HCT116 (cell line): ENCODE data around the gene FBXO42. TPM values are rescaled to one million over a fixed set of nuclear protein-coding genes. Genes with fewer than 3 reads are reported as not detected.

ENCODE experiments used
- ATAC-seq: fragments of 200-7000 bp; cut with Tn5 transposase; 2 replicates; pipeline ENCODE4 v1.9.1; 2020; ENCODE audit warnings: mild to moderate bottlenecking, moderate library complexity
- BruUV-seq: library from RNA; stranded (reverse); fragments of 400-500 nt; replicated peaks from 2 replicates; lab custom pipeline; 2021; lab: Mats Ljungman, UMichigan
- CTCF ChIA-PET: fragments of 300-600 bp; sonication (Branson Sonifier 250); formaldehyde crosslinking; loops from one replicate; lab custom pipeline; 2021; ENCODE audit warnings: antibody characterized with exemption; lab: Charles Lee
- POLR2A ChIA-PET: fragments of 300-600, 350-600 bp; sonication (Branson Sonifier 250); formaldehyde crosslinking; loops from one replicate; lab custom pipeline; 2021; ENCODE audit warnings: antibody characterized with exemption; lab: Charles Lee
- RAD21 ChIA-PET, 2 experiments: fragments of 300-600 bp; sonication (Branson Sonifier 250); formaldehyde crosslinking; loops; one replicate each; lab custom pipeline; 2023; ENCODE audit warnings: low total read pairs in 2 of 2; ENCODE audit not compliant: uncharacterized antibody in 2 of 2, unreplicated experiment in 2 of 2, low non-redundant PET in 1 of 2; lab: Charles Lee
- DNase-seq: peaks from one replicate; pipeline ENCODE4 v3.0.0-alpha.2; 2010; ENCODE audit warnings: low read depth, low spot score
- H2AFZ ChIP-seq: fragments of 200-600 bp; shearing (Covaris generic), sonication (generic); 2 replicates; pipeline ENCODE4 v1.6.1; 2017; ENCODE audit warnings: low read depth, mixed run types, mixed read lengths, antibody characterized with exemption, low read length; ENCODE audit not compliant: poor library complexity, severe bottlenecking
- H3K27ac ChIP-seq: 2 replicates; pipeline ENCODE4 v1.5.1; 2012; ENCODE audit warnings: low read depth, low read length
- H3K27me3 ChIP-seq: fragments of 200-600 bp; sonication (generic); 2 replicates; pipeline ENCODE4 v1.6.1; 2016; ENCODE audit warnings: mixed run types, low read length, mixed read lengths; ENCODE audit not compliant: insufficient read depth
- H3K36me3 ChIP-seq, 2 experiments: fragments of 200-500 bp in 1 of 2; fragments of 200-600 bp in 1 of 2; sonication (Bioruptor generic) in 1 of 2; sonication (generic) in 1 of 2; 2 replicates each; pipeline versions ENCODE4 v1.5.1 to v1.6.1; 2014 to 2016; ENCODE audit warnings: low read length in 2 of 2, inconsistent platforms in 1 of 2, mixed read lengths in 1 of 2, mixed run types in 1 of 2; ENCODE audit not compliant: insufficient read depth in 2 of 2, control insufficient read depth in 1 of 2
- H3K4me1 ChIP-seq, 2 experiments: fragments of 200-600 bp in 1 of 2; sonication (generic) in 1 of 2; 2 replicates each; pipeline versions ENCODE4 v1.5.1 to v1.6.1; 2012 to 2017; ENCODE audit warnings: low read length in 2 of 2, inconsistent platforms in 1 of 2, mild to moderate bottlenecking in 1 of 2, mixed read lengths in 1 of 2, mixed run types in 1 of 2, moderate library complexity in 1 of 2; ENCODE audit not compliant: insufficient read depth in 2 of 2, control insufficient read depth in 1 of 2
- H3K4me2 ChIP-seq: fragments of 200-600 bp; sonication (generic); 2 replicates; pipeline ENCODE4 v1.6.1; 2017; ENCODE audit warnings: mixed run types, low read length, mixed read lengths
- H3K4me3 ChIP-seq, 2 experiments: fragments of 200-600 bp in 1 of 2; sonication (generic) in 1 of 2; replicated peaks in 1 of 2; 2 replicates each; pipeline ENCODE4 v1.5.1; 2011 to 2016; ENCODE audit warnings: low read length in 2 of 2, control low read depth in 1 of 2, low read depth in 1 of 2, mild to moderate bottlenecking in 1 of 2, mixed read lengths in 1 of 2, mixed run types in 1 of 2
- H3K79me2 ChIP-seq: fragments of 200-600 bp; sonication (generic); 2 replicates; pipeline ENCODE4 v1.6.1; 2017; ENCODE audit warnings: mild to moderate bottlenecking, mixed run types, low read length, moderate library complexity, mixed read lengths; ENCODE audit not compliant: insufficient read depth
- H3K9ac ChIP-seq: fragments of 200-600 bp; sonication (generic); 2 replicates; pipeline ENCODE4 v1.6.1; 2016; ENCODE audit warnings: low read length, mixed read lengths
- H3K9me2 ChIP-seq: fragments of 200-600 bp; sonication (generic), shearing (Covaris generic); 2 replicates; pipeline ENCODE4 v1.6.1; 2017; ENCODE audit warnings: mixed run types, mild to moderate bottlenecking, moderate library complexity; ENCODE audit not compliant: insufficient read depth
- H3K9me3 ChIP-seq, 2 experiments: fragments of 200-500 bp in 1 of 2; fragments of 200-600 bp in 1 of 2; sonication (Bioruptor generic) in 1 of 2; sonication (generic) in 1 of 2; 2 replicates each; pipeline ENCODE4 v1.6.1; 2014 to 2017; ENCODE audit warnings: low read length in 2 of 2, mixed read lengths in 2 of 2, inconsistent platforms in 1 of 2, low read depth in 1 of 2, mild to moderate bottlenecking in 1 of 2, mixed run types in 1 of 2, moderate library complexity in 1 of 2; ENCODE audit not compliant: control insufficient read depth in 1 of 2, insufficient read depth in 1 of 2
- H4K20me1 ChIP-seq: fragments of 200-600 bp; sonication (generic), shearing (Covaris generic); 2 replicates; pipeline ENCODE4 v1.6.1; 2017; ENCODE audit warnings: mixed run types, mild to moderate bottlenecking, moderate library complexity; ENCODE audit not compliant: insufficient read depth
- ATF3 ChIP-seq: IDR thresholded peaks from 2 replicates; pipeline ENCODE4 v1.6.1; 2012
- CBX3 ChIP-seq: IDR thresholded peaks from 2 replicates; pipeline ENCODE4 v1.6.1; 2012; ENCODE audit warnings: low read depth
- CEBPB ChIP-seq: IDR thresholded peaks from 2 replicates; pipeline ENCODE4 v1.6.1; 2012; ENCODE audit warnings: low read depth
- CTCF ChIP-seq, 3 experiments: fragments of 200-600 bp in 1 of 3; sonication (generic) in 1 of 3; IDR thresholded peaks in 2 of 3; conservative IDR thresholded peaks in 1 of 3; 2 replicates each; pipeline ENCODE4 v1.5.1; 2012 to 2017; ENCODE audit warnings: low read depth in 2 of 3, low read length in 2 of 3, antibody characterized with exemption in 1 of 3, borderline replicate concordance in 1 of 3, control low read depth in 1 of 3, mild to moderate bottlenecking in 1 of 3, mixed read lengths in 1 of 3, mixed run types in 1 of 3, moderate library complexity in 1 of 3; ENCODE audit not compliant: insufficient read depth in 1 of 3
- ELF1 ChIP-seq: IDR thresholded peaks from 2 replicates; pipeline ENCODE4 v1.6.1; 2012; ENCODE audit warnings: low read depth, borderline replicate concordance
- FOSL1 ChIP-seq: IDR thresholded peaks from 2 replicates; pipeline ENCODE4 v1.6.1; 2012; ENCODE audit warnings: low read depth
- JUND ChIP-seq: IDR thresholded peaks from 2 replicates; pipeline ENCODE4 v1.6.1; 2012
- MAX ChIP-seq: IDR thresholded peaks from 2 replicates; pipeline ENCODE4 v1.6.1; 2012
- POLR2A ChIP-seq: IDR thresholded peaks from 2 replicates; pipeline ENCODE4 v1.7.0; 2011; ENCODE audit warnings: borderline replicate concordance; ENCODE audit not compliant: insufficient read depth, insufficient read length; ENCODE audit errors: extremely low read depth
- POLR2AphosphoS5 ChIP-seq: IDR thresholded peaks from 2 replicates; pipeline ENCODE4 v1.6.1; 2011; ENCODE audit warnings: mild to moderate bottlenecking, low read depth, low read length, moderate library complexity
- RAD21 ChIP-seq: IDR thresholded peaks from 2 replicates; pipeline ENCODE4 v1.6.1; 2012; ENCODE audit warnings: low read depth, mild to moderate bottlenecking
- REST ChIP-seq: IDR thresholded peaks from 2 replicates; pipeline ENCODE4 v1.6.1; 2012; ENCODE audit warnings: low read depth
- SIN3A ChIP-seq: IDR thresholded peaks from 2 replicates; pipeline ENCODE4 v1.6.1; 2012; ENCODE audit warnings: low read depth
- SP1 ChIP-seq: IDR thresholded peaks from 2 replicates; pipeline ENCODE4 v1.6.1; 2012; ENCODE audit warnings: low read depth
- SRF ChIP-seq: IDR thresholded peaks from 2 replicates; pipeline ENCODE4 v1.6.1; 2012; ENCODE audit warnings: low read depth
- TCF7L2 ChIP-seq: IDR thresholded peaks from 2 replicates; pipeline ENCODE4 v1.7.0; 2011; ENCODE audit warnings: borderline replicate concordance, inconsistent platforms; ENCODE audit not compliant: insufficient read depth, insufficient read length; ENCODE audit errors: extremely low read depth
- YY1 ChIP-seq: IDR thresholded peaks from 2 replicates; pipeline ENCODE4 v1.6.1; 2011; ENCODE audit warnings: low read length, low read depth, moderate library complexity, mild to moderate bottlenecking; ENCODE audit not compliant: insufficient replicate concordance; ENCODE audit errors: extremely low read depth
- ZBTB33 ChIP-seq: IDR thresholded peaks from 2 replicates; pipeline ENCODE4 v1.6.1; 2011; ENCODE audit warnings: mild to moderate bottlenecking, low read length, moderate library complexity; ENCODE audit not compliant: insufficient replicate concordance; ENCODE audit errors: extremely low read depth
- ZFX ChIP-seq: fragments of 450-650 bp; IDR thresholded peaks from 2 replicates; pipeline ENCODE4 v1.6.1; 2017
- ZNF274 ChIP-seq: fragments of 200-500 bp; sonication (Bioruptor generic); IDR thresholded peaks from 2 replicates; pipeline ENCODE4 v1.6.1; 2014; ENCODE audit warnings: mild to moderate bottlenecking, low read depth, low read length, inconsistent platforms
- intact Hi-C: fragments of 100-400 bp; cut with micrococcal nuclease; formaldehyde crosslinking; loops from 2 replicates; pipeline ENCODE4 v1.10.0; 2022
- total RNA-seq: library from RNA; stranded (reverse); gene quantifications from one replicate; pipeline ENCODE4 v1.2.1, GENCODE V29; 2021; ENCODE audit not compliant: unreplicated experiment

The FBXO42 gene
- total RNA-seq, 1 experiment from 2014 or later = 20.6 TPM

- H3K4me1 ChIP-seq = peaks cover 8 to 12% of the 10 kb centered on the region in 2 experiments; a peak in 3 of 4 replicates
- ATAC-seq (no peak), DNase-seq (no peak)
- H4K20me1 ChIP-seq = no peaks in the 10 kb centered on the region
- ChIA-PET RAD21 (no interaction called here), POLR2A (no interaction called here), CTCF (interaction anchor here (1.0 kb wide), 1 partner anchor 14 kb away, joined by 3 read pairs; no protein-coding TSS in a partner anchor)
- no peak overlapping the region for H3K9ac ChIP-seq
- 0 out of 2 replicates have a peak, but pooled peaks cover 4% of the 10 kb centered on the region for H3K79me2 ChIP-seq
- H2AFZ ChIP-seq = no peak overlapping the region
- no peak overlapping the region for H3K27ac ChIP-seq
- no peaks in the 10 kb centered on the region for H3K27me3 ChIP-seq
- H3K4me2 ChIP-seq = no peak overlapping the region
- H3K9me3 ChIP-seq = no peaks in the 10 kb centered on the region
- BruUV-seq = no TSS peak
- TF ChIP-seq REST (no peak), POLR2AphosphoS5 (no peak), ZBTB33 (no peak), ZFX (no peak), FOSL1 (no peak), TCF7L2 (no peak), ATF3 (no peak), ELF1 (no peak), SP1 (no peak), CBX3 (no peak), ZNF274 (no peak), POLR2A (no peak), CTCF (IDR thresholded peaks at IDR 0.05 in 2 of 3, conservative IDR thresholded peaks at IDR 0.05 in 1 of 3; ENCODE audit: borderline replicate concordance in 1 of 3, insufficient read depth in 1 of 3, low read depth in 2 of 3, low read length in 2 of 3) (no peak), YY1 (no peak), CEBPB (no peak), RAD21 (no peak), SIN3A (no peak), SRF (no peak), MAX (no peak), JUND (no peak)
- no peaks in the 10 kb centered on the region for H3K36me3 ChIP-seq
- intact Hi-C loops = no loop called here
- no peak overlapping the region for H3K4me3 ChIP-seq
- no peaks in the 10 kb centered on the region for H3K9me2 ChIP-seq
Measured at GRCh38 chr1:16262067-16262466, 90.2 kb downstream of the FBXO42 start.
